ENCODE results near the gene NUP93.

NUP93 gene

DNA sequence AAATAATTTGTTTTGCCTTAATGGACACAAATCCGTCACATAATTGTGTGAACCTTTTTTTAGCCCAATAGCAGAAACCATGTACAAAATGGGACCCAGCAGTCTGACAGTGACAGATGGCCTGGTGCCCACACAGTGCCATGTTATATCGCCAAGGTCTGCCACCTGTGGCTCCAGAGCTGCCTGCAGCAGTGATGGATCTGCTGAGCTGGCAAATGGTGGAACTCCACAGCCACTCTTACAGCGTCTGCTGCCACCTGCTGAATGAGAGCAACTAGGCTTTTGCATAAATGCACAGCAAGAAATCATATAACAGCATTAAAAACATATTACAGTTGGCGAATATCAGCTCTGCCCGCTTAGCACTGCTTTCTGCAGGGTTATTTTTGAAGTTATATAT, 59.4 kb downstream of the NUP93 start:
- Histone ChIP-seq H3F3A (ENCODE audit: insufficient read depth, low read length) (no peaks in the 10 kb centered on the region), H2AFZ (ENCODE audit: low read length) (no peak overlapping the region), H3K27ac (ENCODE audit: low read length) (no peak overlapping the region), H3K4me2 (ENCODE audit: low read depth, low read length) (no peak overlapping the region), H3K79me2 (ENCODE audit: low read length) (peaks cover 14% of the 10 kb centered on the region; the same call in 1 of the 2 replicates), H3K9ac (ENCODE audit: low read length) (no peak overlapping the region), H3K27me3 (replicated peaks; ENCODE audit: insufficient read depth, low read length) (no peaks in the 10 kb centered on the region), H3K36me3 (replicated peaks; ENCODE audit: insufficient read depth, low read length) (no peaks in the 10 kb centered on the region), H4K20me1 (ENCODE audit: insufficient read depth, low read length) (no peaks in the 10 kb centered on the region), H3K9me2 (replicated peaks; ENCODE audit: insufficient read depth, low read length) (no peaks in the 10 kb centered on the region), H3K4me3 (ENCODE audit: low read length) (no peak overlapping the region), H3K9me3 (replicated peaks; ENCODE audit: insufficient read depth, low read length) (no peaks in the 10 kb centered on the region), H3K4me1 (ENCODE audit: low read length) (no peaks in the 10 kb centered on the region)
- peak; percentile 78 for DNase-seq
- TF ChIP-seq CTCF (IDR thresholded peaks at IDR 0.05; ENCODE audit: low read length), result peak; percentile 61
- TF ChIP-seq EZH2phosphoT487 (IDR thresholded peaks at IDR 0.05; ENCODE audit: low read length), result no peak

DNA sequence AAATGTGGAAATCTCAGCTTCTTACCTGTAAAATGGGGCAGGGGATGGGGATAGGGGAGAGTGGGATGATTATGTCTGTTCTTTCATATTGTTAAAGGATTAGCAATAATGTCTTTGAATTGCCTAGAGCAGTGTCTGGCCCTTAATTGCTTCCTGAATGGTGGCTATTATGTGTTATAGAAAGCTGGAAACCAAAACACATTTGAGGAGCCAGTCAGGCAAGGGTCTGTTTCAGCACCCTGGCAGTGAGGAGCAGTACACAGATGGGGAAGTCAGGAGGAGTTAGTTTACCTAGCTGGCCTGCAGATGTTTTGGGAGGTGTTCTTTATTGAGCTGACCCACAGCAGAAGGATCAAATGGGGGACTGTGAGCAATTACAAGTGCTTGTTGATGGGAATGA, 63.0 kb downstream of the NUP93 start:
- no peaks in the 10 kb centered on the region for H3K4me1 ChIP-seq (ENCODE audit: low read length)
- no peak for DNase-seq
- H3K79me2 ChIP-seq (ENCODE audit: low read length), result 0 out of 2 replicates have a peak, but pooled peaks cover 9% of the 10 kb centered on the region
- H3K9me2 ChIP-seq (replicated peaks; ENCODE audit: insufficient read depth, low read length), result no peaks in the 10 kb centered on the region
- H3K4me3 ChIP-seq (ENCODE audit: low read length), result no peak overlapping the region
- H3K27me3 ChIP-seq (replicated peaks; ENCODE audit: insufficient read depth, low read length), result no peaks in the 10 kb centered on the region
- H2AFZ ChIP-seq (ENCODE audit: low read length), result no peak overlapping the region
- H3K36me3 ChIP-seq (replicated peaks; ENCODE audit: insufficient read depth, low read length), result no peaks in the 10 kb centered on the region
- H3F3A ChIP-seq (ENCODE audit: insufficient read depth, low read length), result no peaks in the 10 kb centered on the region
- TF ChIP-seq EZH2 (optimal IDR thresholded peaks at IDR 0.05; ENCODE audit: low read depth, low read length) (no peak), EZH2phosphoT487 (IDR thresholded peaks at IDR 0.05; ENCODE audit: low read length) (no peak), CTCF (IDR thresholded peaks at IDR 0.05; ENCODE audit: low read length) (no peak)
- H4K20me1 ChIP-seq (ENCODE audit: insufficient read depth, low read length), result no peaks in the 10 kb centered on the region
- H3K9ac ChIP-seq (ENCODE audit: low read length), result no peak overlapping the region
- H3K27ac ChIP-seq (ENCODE audit: low read length), result no peak overlapping the region
- H3K9me3 ChIP-seq (replicated peaks; ENCODE audit: insufficient read depth, low read length), result no peaks in the 10 kb centered on the region
- no peak overlapping the region for H3K4me2 ChIP-seq (ENCODE audit: low read depth, low read length)

DNA sequence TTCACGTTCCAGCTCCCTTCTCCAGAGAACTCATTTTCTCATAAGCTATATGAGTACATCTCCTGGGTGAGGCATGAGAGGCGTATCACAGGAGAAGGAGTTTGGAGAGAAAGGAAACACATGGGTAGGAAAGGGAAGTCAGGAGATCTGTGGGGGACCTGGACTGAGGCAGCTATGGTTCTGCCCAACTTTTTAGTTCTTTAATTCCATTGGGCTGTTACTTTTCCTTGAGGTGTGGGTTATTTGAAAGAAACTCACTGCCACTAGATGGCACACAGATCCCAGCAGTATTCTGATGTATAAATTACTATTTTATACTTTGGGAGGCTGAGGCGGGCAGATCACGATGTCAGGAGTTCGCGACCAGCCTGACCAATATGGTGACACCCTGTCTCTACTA, 63.6 kb downstream of the NUP93 start:
- no peak for TF ChIP-seq EZH2phosphoT487 (IDR thresholded peaks at IDR 0.05; ENCODE audit: low read length)
- peak; percentile 39 for TF ChIP-seq CTCF (IDR thresholded peaks at IDR 0.05; ENCODE audit: low read length)
- no peak overlapping the region for H3K4me3 ChIP-seq (ENCODE audit: low read length)
- no peaks in the 10 kb centered on the region for H3K27me3 ChIP-seq (replicated peaks; ENCODE audit: insufficient read depth, low read length)
- 0 out of 2 replicates have a peak, but pooled peaks cover 9% of the 10 kb centered on the region for H3K79me2 ChIP-seq (ENCODE audit: low read length)
- H4K20me1 ChIP-seq (ENCODE audit: insufficient read depth, low read length), result no peaks in the 10 kb centered on the region
- no peaks in the 10 kb centered on the region for H3K36me3 ChIP-seq (replicated peaks; ENCODE audit: insufficient read depth, low read length)
- H3K4me1 ChIP-seq (ENCODE audit: low read length), result no peaks in the 10 kb centered on the region
- no peaks in the 10 kb centered on the region for H3F3A ChIP-seq (ENCODE audit: insufficient read depth, low read length)
- H3K4me2 ChIP-seq (ENCODE audit: low read depth, low read length), result no peak overlapping the region
- no peaks in the 10 kb centered on the region for H3K9me3 ChIP-seq (replicated peaks; ENCODE audit: insufficient read depth, low read length)
- no peak overlapping the region for H2AFZ ChIP-seq (ENCODE audit: low read length)
- H3K27ac ChIP-seq (ENCODE audit: low read length), result no peak overlapping the region
- no peaks in the 10 kb centered on the region for H3K9me2 ChIP-seq (replicated peaks; ENCODE audit: insufficient read depth, low read length)
- peak; percentile 30 for DNase-seq
- no peak overlapping the region for H3K9ac ChIP-seq (ENCODE audit: low read length)

Measured in MM.1S (cell line).